Skeletal muscle cell (primary cell): ENCODE data around the gene PIP4K2C.
"Not testable (repeated sequence)": the region's sequence is repeated elsewhere in the genome, so short reads cannot be mapped to it uniquely, and the experiment has no call there.

ENCODE experiments used
- DNase-seq: peaks from one replicate; pipeline ENCODE4 v3.0.0-alpha.2; 2010; ENCODE audit warnings: low read depth
- H3K4me3 ChIP-seq: 2 replicates; pipeline ENCODE4 v1.5.1; 2011; ENCODE audit warnings: low read depth, mild to moderate bottlenecking, control low read depth, low read length, moderate library complexity

The PIP4K2C gene

GRCh38 chr12:57629897-57630471, 39.0 kb downstream of the PIP4K2C start:
- H3K4me3 ChIP-seq: no peak overlapping the region
- no peak for DNase-seq

- DNase-seq: no peak
These were observed 40.0 kb downstream of the PIP4K2C start for GRCh38 chr12:57630891-57631433.

GRCh38 chr12:57631566-57632072, 40.6 kb downstream of the PIP4K2C start:
- H3K4me3 ChIP-seq: no peak overlapping the region
- no peak for DNase-seq

More at GRCh38 chr12:57630891-57631433, 40.0 kb downstream of the PIP4K2C start:
- no peak overlapping the region for H3K4me3 ChIP-seq

- peak overlapping the region; percentile 54 for H3K4me3 ChIP-seq
- DNase-seq: no peak
These were observed 41.3 kb downstream of the PIP4K2C start for GRCh38 chr12:57632073-57632957.

GRCh38 chr12:57632958-57633840, 42.2 kb downstream of the PIP4K2C start, which contains the start of gene B4GALNT1:
TSS of gene B4GALNT1 (minus strand) at chr12:57633201. CDS start at chr12:57632132, 1,069 bp downstream.
- peak within 1 kb of the TSS; percentile 54 for H3K4me3 ChIP-seq
- DNase-seq: no peak

GRCh38 chr12:57636731-57637130, 45.7 kb downstream of the PIP4K2C start:
- not testable (repeated sequence) for DNase-seq

GRCh38 chr12:57637364-57637763, 46.4 kb downstream of the PIP4K2C start:
- no peak overlapping the region for H3K4me3 ChIP-seq
- DNase-seq: no peak

More at GRCh38 chr12:57636731-57637130, 45.7 kb downstream of the PIP4K2C start:
- not testable (repeated sequence) for H3K4me3 ChIP-seq

- H3K4me3 ChIP-seq: no peak overlapping the region
- no peak for DNase-seq
These were observed 47.1 kb downstream of the PIP4K2C start for GRCh38 chr12:57638096-57638495.

GRCh38 chr12:57640175-57641042, 49.4 kb downstream of the PIP4K2C start:
- no peak overlapping the region for H3K4me3 ChIP-seq

GRCh38 chr12:57641699-57642442, 50.9 kb downstream of the PIP4K2C start:
- DNase-seq: no peak
- no peak overlapping the region for H3K4me3 ChIP-seq

More at GRCh38 chr12:57640175-57641042, 49.4 kb downstream of the PIP4K2C start:
- DNase-seq: no peak

GRCh38 chr12:57645990-57646658, 55.1 kb downstream of the PIP4K2C start:
- not testable (repeated sequence) for DNase-seq, H3K4me3 ChIP-seq

GRCh38 chr12:57646659-57647049, 55.7 kb downstream of the PIP4K2C start:
- H3K4me3 ChIP-seq, DNase-seq: not testable (repeated sequence)
